Body of pancreas (tissue), 4 donors: ENCODE data around the gene LCN12.

Experiments used
- POLR2A ChIP-seq, 3 donors: fragments of 450-650 bp; IDR thresholded peaks; one replicate each; pipeline ENCODE4 v1.6.1; 2016; ENCODE audit warnings: antibody characterized with exemption in 3 of 3, mild to moderate bottlenecking in 2 of 3
- TF ChIP-seq, protein P1 (sequence below), 7 experiments: fragments of 450-650 bp in 4 of 7; fragments of 200-600 bp in 3 of 7; sonication (generic) in 3 of 7; IDR thresholded peaks; one replicate each; pipeline ENCODE4 v1.5.1; 2016 to 2019; ENCODE audit warnings: antibody characterized with exemption in 7 of 7

DNA sequence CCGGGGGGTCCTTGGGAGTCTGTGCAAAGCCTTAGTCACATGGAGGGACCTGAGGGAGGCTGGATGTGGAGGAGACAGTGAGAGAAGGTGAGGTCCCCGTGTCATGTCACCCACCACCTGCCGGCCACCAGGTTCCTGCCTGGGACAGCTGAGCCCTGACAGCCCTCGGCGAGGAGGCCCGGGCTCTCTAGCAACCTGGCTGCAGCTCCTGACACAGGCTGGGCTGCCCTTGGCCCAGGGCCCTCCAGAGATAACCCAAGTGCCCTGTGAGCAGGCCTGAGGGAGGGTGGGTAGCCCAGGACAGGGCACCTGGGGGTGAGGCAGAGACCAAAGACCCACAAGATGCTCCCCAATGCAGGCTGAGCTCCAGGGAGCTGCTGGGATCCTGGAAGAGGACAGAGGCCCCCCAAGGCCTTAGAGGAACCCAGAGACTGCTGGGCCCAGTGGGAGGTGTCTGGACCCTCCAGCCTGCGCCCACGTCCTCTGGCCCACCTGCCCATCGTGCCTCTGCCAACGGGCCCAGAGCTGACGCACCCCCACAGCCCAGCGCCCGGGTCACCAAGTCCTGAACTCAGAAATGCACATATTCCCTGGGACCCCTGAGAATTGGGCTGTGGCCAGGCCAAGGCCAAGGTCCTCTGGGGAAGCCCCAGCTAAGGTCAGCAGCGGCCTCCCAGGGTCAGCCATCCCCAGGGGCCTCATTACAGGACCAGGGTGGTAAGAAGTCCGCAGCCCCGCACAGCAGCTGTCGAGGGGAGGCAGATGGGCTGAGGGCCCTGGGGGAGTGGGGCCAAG is 16.5 kb downstream of the LCN12 start:
- TF ChIP-seq, protein P1, sequence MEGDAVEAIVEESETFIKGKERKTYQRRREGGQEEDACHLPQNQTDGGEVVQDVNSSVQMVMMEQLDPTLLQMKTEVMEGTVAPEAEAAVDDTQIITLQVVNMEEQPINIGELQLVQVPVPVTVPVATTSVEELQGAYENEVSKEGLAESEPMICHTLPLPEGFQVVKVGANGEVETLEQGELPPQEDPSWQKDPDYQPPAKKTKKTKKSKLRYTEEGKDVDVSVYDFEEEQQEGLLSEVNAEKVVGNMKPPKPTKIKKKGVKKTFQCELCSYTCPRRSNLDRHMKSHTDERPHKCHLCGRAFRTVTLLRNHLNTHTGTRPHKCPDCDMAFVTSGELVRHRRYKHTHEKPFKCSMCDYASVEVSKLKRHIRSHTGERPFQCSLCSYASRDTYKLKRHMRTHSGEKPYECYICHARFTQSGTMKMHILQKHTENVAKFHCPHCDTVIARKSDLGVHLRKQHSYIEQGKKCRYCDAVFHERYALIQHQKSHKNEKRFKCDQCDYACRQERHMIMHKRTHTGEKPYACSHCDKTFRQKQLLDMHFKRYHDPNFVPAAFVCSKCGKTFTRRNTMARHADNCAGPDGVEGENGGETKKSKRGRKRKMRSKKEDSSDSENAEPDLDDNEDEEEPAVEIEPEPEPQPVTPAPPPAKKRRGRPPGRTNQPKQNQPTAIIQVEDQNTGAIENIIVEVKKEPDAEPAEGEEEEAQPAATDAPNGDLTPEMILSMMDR (IDR thresholded peaks at IDR 0.05) = no peak
- no peak for TF ChIP-seq POLR2A (IDR thresholded peaks at IDR 0.05)
